Fibroblast of lung (primary cell): ENCODE data around the gene DNAH14. TPM values are rescaled to one million over a fixed set of nuclear protein-coding genes. Genes with fewer than 3 reads are reported as not detected.
"Not testable (repeated sequence)": the region's sequence is repeated elsewhere in the genome, so short reads cannot be mapped to it uniquely, and the experiment has no call there.

Experiments
- DNase-seq, 2 donors: peaks; one replicate each; pipeline versions ENCODE4 v3.0.0 to v3.0.0-alpha.2; 2010; ENCODE audit warnings: low read depth in 2 of 2
- H2AFZ ChIP-seq: 2 replicates; pipeline ENCODE4 v1.5.1; 2012; ENCODE audit warnings: low read length, control low read depth, inconsistent platforms
- H3K27ac ChIP-seq: 2 replicates; pipeline ENCODE4 v1.5.1; 2011; ENCODE audit warnings: low read length, control low read depth; ENCODE audit not compliant: insufficient read depth
- H3K27me3 ChIP-seq: 2 replicates; pipeline ENCODE4 v1.5.1; 2011; ENCODE audit warnings: mild to moderate bottlenecking, low read length; ENCODE audit not compliant: control insufficient read depth, insufficient read depth
- H3K36me3 ChIP-seq: 2 replicates; pipeline ENCODE4 v1.5.1; 2011; ENCODE audit warnings: low read length; ENCODE audit not compliant: control insufficient read depth, insufficient read depth
- H3K4me1 ChIP-seq: 2 replicates; pipeline ENCODE4 v1.5.1; 2011; ENCODE audit warnings: low read length; ENCODE audit not compliant: control insufficient read depth, insufficient read depth; ENCODE audit errors: extremely low read depth
- H3K4me2 ChIP-seq: 2 replicates; pipeline ENCODE4 v1.5.1; 2011; ENCODE audit warnings: low read length, control low read depth; ENCODE audit not compliant: insufficient read depth; ENCODE audit errors: extremely low read depth
- H3K4me3 ChIP-seq, 4 experiments: fragments of 200-600 bp in 1 of 4; sonication (generic) in 1 of 4; replicated peaks in 1 of 4; 2 replicates each; pipeline ENCODE4 v1.5.1; 2011 to 2016; ENCODE audit warnings: low read length in 4 of 4, low read depth in 3 of 4, mild to moderate bottlenecking in 3 of 4, control low read depth in 2 of 4, inconsistent platforms in 1 of 4, mixed read lengths in 1 of 4; ENCODE audit not compliant: insufficient read depth in 1 of 4; ENCODE audit errors: control extremely low read depth in 1 of 4
- H3K79me2 ChIP-seq: 2 replicates; pipeline ENCODE4 v1.5.1; 2012; ENCODE audit warnings: mild to moderate bottlenecking, low read length, inconsistent platforms; ENCODE audit not compliant: control insufficient read depth, insufficient read depth
- H3K9ac ChIP-seq: 2 replicates; pipeline ENCODE4 v1.5.1; 2011; ENCODE audit warnings: mild to moderate bottlenecking, low read length, control low read depth; ENCODE audit not compliant: insufficient read depth
- H3K9me3 ChIP-seq: 2 replicates; pipeline ENCODE4 v1.5.1; 2012; ENCODE audit warnings: low read depth, low read length; ENCODE audit not compliant: control insufficient read depth, insufficient read depth
- H4K20me1 ChIP-seq: 2 replicates; pipeline ENCODE4 v1.5.1; 2011; ENCODE audit warnings: low read length; ENCODE audit not compliant: control insufficient read depth, insufficient read depth; ENCODE audit errors: extremely low read depth
- EZH2 ChIP-seq: IDR thresholded peaks from 2 replicates; pipeline ENCODE4 v1.5.1; 2012; ENCODE audit warnings: low read length, control low read depth, mild to moderate bottlenecking; ENCODE audit errors: missing control alignments
- polyA plus RNA-seq, 2 donors: library from polyadenylated mRNA; depleted of rRNA in 1 of 2; stranded (reverse) in 1 of 2; unstranded in 1 of 2; fragments of >200 nt; gene quantifications; 2 replicates each; pipeline ENCODE4 v1.2.1, GENCODE V29; 2011 to 2012; ENCODE audit warnings: missing spikeins in 1 of 2
- total RNA-seq: library from RNA; depleted of rRNA; stranded (reverse); fragments of >200 nt; gene quantifications from 2 replicates; pipeline ENCODE4 v1.2.1, GENCODE V29; 2014
- TF ChIP-seq, protein P1 (sequence below), 2 donors: IDR thresholded peaks in 1 of 2; conservative IDR thresholded peaks in 1 of 2; 1 replicate in 1 of 2; 2 replicates in 1 of 2; pipeline ENCODE4 v1.5.1; 2011 to 2012; ENCODE audit warnings: low read length in 2 of 2, control low read depth in 1 of 2, inconsistent platforms in 1 of 2, low read depth in 1 of 2, mild to moderate bottlenecking in 1 of 2

DNAH14 gene
- total and polyA plus RNA-seq, 2 donors (not counting 1 experiment from before 2014, with no cell fraction given): 5.4 to 19.7 TPM

GRCh38 chr1:225319871-225320270 is 390.4 kb downstream of the DNAH14 start:
- Histone ChIP-seq H3K4me1 (no peaks in the 10 kb centered on the region), H3K4me3 (no peak overlapping the region), H3K27me3 (no peaks in the 10 kb centered on the region), H3K79me2 (no peaks in the 10 kb centered on the region), H3K36me3 (no peaks in the 10 kb centered on the region), H2AFZ (no peak overlapping the region), H3K4me2 (no peak overlapping the region), H3K27ac (no peak overlapping the region), H4K20me1 (no peaks in the 10 kb centered on the region), H3K9ac (no peak overlapping the region), H3K9me3 (no peaks in the 10 kb centered on the region)
- DNase-seq: peak in 1 of 2 donors; percentile 27
- TF ChIP-seq EZH2: no peak
- TF ChIP-seq, protein P1, sequence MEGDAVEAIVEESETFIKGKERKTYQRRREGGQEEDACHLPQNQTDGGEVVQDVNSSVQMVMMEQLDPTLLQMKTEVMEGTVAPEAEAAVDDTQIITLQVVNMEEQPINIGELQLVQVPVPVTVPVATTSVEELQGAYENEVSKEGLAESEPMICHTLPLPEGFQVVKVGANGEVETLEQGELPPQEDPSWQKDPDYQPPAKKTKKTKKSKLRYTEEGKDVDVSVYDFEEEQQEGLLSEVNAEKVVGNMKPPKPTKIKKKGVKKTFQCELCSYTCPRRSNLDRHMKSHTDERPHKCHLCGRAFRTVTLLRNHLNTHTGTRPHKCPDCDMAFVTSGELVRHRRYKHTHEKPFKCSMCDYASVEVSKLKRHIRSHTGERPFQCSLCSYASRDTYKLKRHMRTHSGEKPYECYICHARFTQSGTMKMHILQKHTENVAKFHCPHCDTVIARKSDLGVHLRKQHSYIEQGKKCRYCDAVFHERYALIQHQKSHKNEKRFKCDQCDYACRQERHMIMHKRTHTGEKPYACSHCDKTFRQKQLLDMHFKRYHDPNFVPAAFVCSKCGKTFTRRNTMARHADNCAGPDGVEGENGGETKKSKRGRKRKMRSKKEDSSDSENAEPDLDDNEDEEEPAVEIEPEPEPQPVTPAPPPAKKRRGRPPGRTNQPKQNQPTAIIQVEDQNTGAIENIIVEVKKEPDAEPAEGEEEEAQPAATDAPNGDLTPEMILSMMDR (conservative IDR thresholded peaks at IDR 0.05 in 1 of 2, IDR thresholded peaks at IDR 0.05 in 1 of 2; ENCODE audit: low read depth in 1 of 2, low read length in 2 of 2): no peak

DNA sequence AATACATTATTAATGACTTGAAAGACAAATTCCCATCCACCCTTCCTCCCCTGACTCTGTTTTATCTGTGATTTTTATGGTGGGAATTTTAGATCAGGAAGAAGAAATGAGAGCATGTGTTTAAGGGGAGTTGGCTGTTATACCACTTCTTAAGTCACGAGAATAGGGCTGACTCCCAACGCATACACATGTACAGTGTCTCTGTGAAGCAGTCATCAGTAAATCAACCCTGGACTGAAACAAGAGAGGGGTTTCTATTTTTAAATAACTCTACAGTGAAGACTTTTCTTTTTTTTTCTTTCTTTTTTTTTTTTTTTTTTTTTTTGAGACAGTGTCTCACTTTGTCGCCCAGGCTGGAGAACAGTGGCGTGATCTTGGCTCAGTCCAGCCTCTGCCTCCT is 392.3 kb downstream of the DNAH14 start:
- H3K9ac ChIP-seq: no peak overlapping the region
- TF ChIP-seq, protein P1 (conservative IDR thresholded peaks at IDR 0.05 in 1 of 2, IDR thresholded peaks at IDR 0.05 in 1 of 2; ENCODE audit: low read depth in 1 of 2, low read length in 2 of 2): no peak
- TF ChIP-seq EZH2: no peak
- no peaks in the 10 kb centered on the region for H3K9me3 ChIP-seq
- no peaks in the 10 kb centered on the region for H3K27me3 ChIP-seq
- no peaks in the 10 kb centered on the region for H3K79me2 ChIP-seq
- DNase-seq: no peak
- no peak overlapping the region for H3K4me2 ChIP-seq
- no peak overlapping the region for H2AFZ ChIP-seq
- H3K27ac ChIP-seq: no peak overlapping the region
- H3K4me1 ChIP-seq: no peaks in the 10 kb centered on the region
- H4K20me1 ChIP-seq: no peaks in the 10 kb centered on the region
- H3K36me3 ChIP-seq: no peaks in the 10 kb centered on the region
- H3K4me3 ChIP-seq: no peak overlapping the region

DNA sequence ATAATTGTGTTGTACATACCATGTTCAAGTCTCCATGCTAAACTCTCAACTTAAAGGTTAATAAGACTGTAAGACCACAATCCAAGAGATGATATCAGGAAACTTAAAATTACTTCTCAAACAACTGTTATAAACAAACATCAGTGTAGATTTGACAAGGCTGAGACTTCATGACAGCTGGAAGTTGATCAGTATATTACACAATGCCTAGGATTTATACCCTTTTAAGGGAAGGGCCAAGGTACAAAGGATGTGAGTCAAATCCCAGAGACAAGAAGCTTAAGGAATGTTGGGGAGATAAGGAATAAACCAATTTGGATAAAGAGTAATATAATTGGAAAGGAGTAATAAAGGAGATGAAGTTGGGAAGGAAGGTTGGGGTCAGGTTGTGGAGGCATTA is 399.6 kb downstream of the DNAH14 start:
- H3K9ac ChIP-seq: no peak overlapping the region
- no peaks in the 10 kb centered on the region for H3K27me3 ChIP-seq
- H3K79me2 ChIP-seq: no peaks in the 10 kb centered on the region
- no peak overlapping the region for H3K4me2 ChIP-seq
- H3K4me1 ChIP-seq: no peaks in the 10 kb centered on the region
- DNase-seq: peak; percentile 15 to 39
- H3K9me3 ChIP-seq: no peaks in the 10 kb centered on the region
- no peak overlapping the region for H3K4me3 ChIP-seq
- no peak overlapping the region for H2AFZ ChIP-seq
- TF ChIP-seq, protein P1 (conservative IDR thresholded peaks at IDR 0.05 in 1 of 2, IDR thresholded peaks at IDR 0.05 in 1 of 2; ENCODE audit: low read depth in 1 of 2, low read length in 2 of 2): no peak
- TF ChIP-seq EZH2: no peak
- H3K36me3 ChIP-seq: no peaks in the 10 kb centered on the region
- H3K27ac ChIP-seq: no peak overlapping the region
- no peaks in the 10 kb centered on the region for H4K20me1 ChIP-seq

DNA sequence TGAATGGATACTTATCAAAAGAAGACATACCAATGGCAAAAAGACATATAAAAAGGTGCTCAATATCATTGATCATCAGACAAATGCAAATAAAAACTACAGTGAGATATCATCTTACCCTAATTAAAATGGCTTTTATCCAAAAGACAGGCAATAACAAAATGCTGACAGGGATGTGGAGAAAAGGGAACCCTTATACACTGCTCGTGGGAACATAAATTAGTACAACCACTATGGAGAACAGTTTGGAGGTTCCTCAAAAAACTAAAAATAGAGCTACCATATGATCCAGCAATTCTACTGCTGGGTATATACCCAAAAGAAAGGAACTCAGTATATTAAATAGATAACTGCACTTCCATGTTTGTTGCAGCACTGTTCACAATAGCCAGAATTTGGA is 400.5 kb downstream of the DNAH14 start:
- H3K4me3 ChIP-seq, H4K20me1 ChIP-seq, H3K79me2 ChIP-seq, H3K4me2 ChIP-seq, H3K27me3 ChIP-seq, DNase-seq, H2AFZ ChIP-seq, H3K4me1 ChIP-seq, H3K9me3 ChIP-seq, H3K9ac ChIP-seq, H3K36me3 ChIP-seq, H3K27ac ChIP-seq: not testable (repeated sequence)
